IMR-90 (cell line): Measurements from ENCODE around the gene ZEB2. TPM values are rescaled to one million over a fixed set of nuclear protein-coding genes. Genes with fewer than 3 reads are reported as not detected.

Experiments
- ATAC-seq: fragments of 200-7000 bp; cut with Tn5 transposase; 2 replicates; pipeline ENCODE4 v1.9.1; 2020; ENCODE audit warnings: low read depth, mild to moderate bottlenecking, moderate library complexity
- BruUV-seq: library from RNA; stranded (reverse); fragments of 400-500 nt; replicated peaks from 2 replicates; lab custom pipeline; 2021; lab: Mats Ljungman, UMichigan
- CTCF ChIA-PET: fragments of 300-600 bp; formaldehyde crosslinking; extraction: SDS; loops from one replicate; lab custom pipeline; 2021; ENCODE audit warnings: antibody characterized with exemption; lab: Yijun Ruan, JAX
- POLR2A ChIA-PET: fragments of 300-600 bp; sonication (Branson Sonifier 250); formaldehyde crosslinking; loops from one replicate; lab custom pipeline; 2022; ENCODE audit warnings: antibody characterized with exemption; ENCODE audit not compliant: unreplicated experiment; lab: Charles Lee
- DNase-seq: peaks from one replicate; pipeline ENCODE4 v3.0.0; 2013
- H2AFZ ChIP-seq: replicated peaks from 2 replicates; pipeline ENCODE3; 2013; ENCODE audit warnings: low read length, mild to moderate bottlenecking; ENCODE audit not compliant: poor library complexity
- H2AK5ac ChIP-seq: 2 replicates; pipeline ENCODE4 v1.6.1; 2013; ENCODE audit warnings: low read depth, low read length, inconsistent platforms
- H2AK9ac ChIP-seq: replicated peaks from 2 replicates; pipeline ENCODE3; 2013; ENCODE audit warnings: mild to moderate bottlenecking, low read depth, low read length, moderate library complexity; ENCODE audit not compliant: poor library complexity
- H2BK120ac ChIP-seq: 2 replicates; pipeline ENCODE4 v1.6.1; 2013; ENCODE audit warnings: low read depth, low read length, inconsistent platforms
- H2BK15ac ChIP-seq: 3 replicates; pipeline ENCODE4 v1.6.1; 2013; ENCODE audit warnings: low read depth, low read length, inconsistent platforms
- H2BK20ac ChIP-seq: 2 replicates; pipeline ENCODE4 v1.6.1; 2013; ENCODE audit warnings: low read depth, mild to moderate bottlenecking, inconsistent platforms, low read length, moderate library complexity
- H2BK5ac ChIP-seq: 2 replicates; pipeline ENCODE4 v1.6.1; 2013; ENCODE audit warnings: mild to moderate bottlenecking, low read depth, low read length, inconsistent platforms; ENCODE audit not compliant: poor library complexity, severe bottlenecking
- H3K14ac ChIP-seq: replicated peaks from 2 replicates; pipeline ENCODE4 v1.6.1; 2013; ENCODE audit warnings: low read depth, low read length, inconsistent platforms
- H3K18ac ChIP-seq: 2 replicates; pipeline ENCODE4 v1.6.1; 2013; ENCODE audit warnings: low read depth, low read length, control low read depth
- H3K23ac ChIP-seq: 2 replicates; pipeline ENCODE4 v1.6.1; 2013; ENCODE audit warnings: low read depth, low read length, inconsistent platforms
- H3K27ac ChIP-seq: 2 replicates; pipeline ENCODE4 v1.5.1; 2013; ENCODE audit warnings: mild to moderate bottlenecking, control low read depth, low read length; ENCODE audit not compliant: insufficient read depth
- H3K27me3 ChIP-seq: 2 replicates; pipeline ENCODE4 v1.6.1; 2013; ENCODE audit warnings: low read length; ENCODE audit not compliant: control insufficient read depth, insufficient read depth
- H3K36me3 ChIP-seq: 2 replicates; pipeline ENCODE4 v1.6.1; 2013; ENCODE audit warnings: low read length, mixed read lengths; ENCODE audit not compliant: control insufficient read depth, insufficient read depth
- H3K4ac ChIP-seq: 2 replicates; pipeline ENCODE4 v1.6.1; 2013; ENCODE audit warnings: low read depth, low read length, inconsistent platforms
- H3K4me1 ChIP-seq: 2 replicates; pipeline ENCODE4 v1.6.1; 2013; ENCODE audit warnings: low read length, mixed read lengths; ENCODE audit not compliant: control insufficient read depth, insufficient read depth
- H3K4me2 ChIP-seq: 2 replicates; pipeline ENCODE4 v1.6.1; 2013; ENCODE audit warnings: low read depth, mild to moderate bottlenecking, control low read depth, low read length, moderate library complexity
- H3K4me3 ChIP-seq: 2 replicates; pipeline ENCODE4 v1.5.1; 2013; ENCODE audit warnings: low read depth, mild to moderate bottlenecking, control low read depth, low read length, moderate library complexity; ENCODE audit not compliant: insufficient read depth
- H3K56ac ChIP-seq: 2 replicates; pipeline ENCODE4 v1.6.1; 2013; ENCODE audit warnings: low read length, inconsistent platforms; ENCODE audit not compliant: insufficient read depth; ENCODE audit errors: extremely low read depth
- H3K79me1 ChIP-seq, 2 experiments: 2 replicates each; pipeline ENCODE4 v1.6.1; 2013; ENCODE audit warnings: low read length in 2 of 2, inconsistent platforms in 1 of 2, low read depth in 1 of 2
- H3K9ac ChIP-seq: 2 replicates; pipeline ENCODE4 v1.6.1; 2013; ENCODE audit warnings: low read depth, low read length, control low read depth
- H3K9me1 ChIP-seq: 2 replicates; pipeline ENCODE4 v1.6.1; 2013; ENCODE audit warnings: low read length, inconsistent platforms; ENCODE audit not compliant: insufficient read depth
- H3K9me3 ChIP-seq: 2 replicates; pipeline ENCODE4 v1.6.1; 2013; ENCODE audit warnings: low read length; ENCODE audit not compliant: control insufficient read depth, insufficient read depth
- H4K20me1 ChIP-seq: 2 replicates; pipeline ENCODE4 v1.6.1; 2013; ENCODE audit warnings: low read length, inconsistent platforms; ENCODE audit not compliant: insufficient read depth
- H4K5ac ChIP-seq: 2 replicates; pipeline ENCODE4 v1.6.1; 2013; ENCODE audit warnings: mild to moderate bottlenecking, low read depth, low read length, control low read depth
- H4K8ac ChIP-seq, 2 experiments: 2 replicates each; pipeline ENCODE4 v1.6.1; 2013; ENCODE audit warnings: low read depth in 2 of 2, low read length in 2 of 2, control low read depth in 1 of 2, inconsistent platforms in 1 of 2
- H4K91ac ChIP-seq: 2 replicates; pipeline ENCODE4 v1.6.1; 2013; ENCODE audit warnings: low read depth, low read length, inconsistent platforms; ENCODE audit not compliant: insufficient read depth
- FOS ChIP-seq: fragments of 150-350 bp; IDR thresholded peaks from 2 replicates; pipeline ENCODE4 v1.6.1; 2016; ENCODE audit warnings: low read depth, low read length
- MXI1 ChIP-seq: IDR thresholded peaks from 2 replicates; pipeline ENCODE4 v1.6.1; 2012; ENCODE audit warnings: low read depth, mild to moderate bottlenecking, low read length, moderate library complexity, borderline replicate concordance
- RCOR1 ChIP-seq: IDR thresholded peaks from 2 replicates; pipeline ENCODE4 v1.6.1; 2012; ENCODE audit warnings: mild to moderate bottlenecking, low read length, improper control_type of control experiment; ENCODE audit not compliant: insufficient replicate concordance
- WGBS, 2 experiments: methylation state at CpG; one replicate each; pipeline versions ENCODE4 v1.1.5 to v1.1.7; 2013; ENCODE audit warnings: missing lambda C conversion rate in 2 of 2; ENCODE audit not compliant: insufficient read length in 1 of 2; ENCODE audit errors: extremely low coverage in 2 of 2; 5-methylcytosine and 5-hydroxymethylcytosine counted together
- dilution Hi-C: fragments of 300-500 bp; cut with HindIII; formaldehyde crosslinking; loops from one replicate; pipeline ENCODE4 v1.14.3; 2018; ENCODE audit warnings: low sequenced_read_pairs; ENCODE audit not compliant: unreplicated experiment
- in situ Hi-C: fragments of 300-500 bp; cut with MboI; formaldehyde crosslinking; loops from 3 replicates; pipeline ENCODE4 v1.14.3; 2019; ENCODE audit warnings: low sequenced_read_pairs, inconsistent platforms, mixed read lengths
- intact Hi-C: fragments of 100-400 bp; cut with micrococcal nuclease; formaldehyde crosslinking; loops from 2 replicates; pipeline ENCODE4 v1.10.0; 2022
- polyA plus RNA-seq, 3 experiments: library from polyadenylated mRNA; depleted of rRNA; stranded (reverse); fragments of >200 nt; gene quantifications; 2 replicates each; pipeline ENCODE4 v1.2.3, GENCODE V29; 2012; ENCODE audit warnings: low replicate concordance in 1 of 3
- total RNA-seq: library from RNA; depleted of rRNA; stranded (reverse); fragments of >200 nt; gene quantifications from 2 replicates; pipeline ENCODE4 v1.2.3, GENCODE V29; 2012
- TF ChIP-seq, protein P1 (sequence below): conservative IDR thresholded peaks from 2 replicates; pipeline ENCODE4 v1.5.1; 2012; ENCODE audit warnings: mild to moderate bottlenecking, low read depth, low read length, improper control_type of control experiment

The ZEB2 gene
- total and polyA plus RNA-seq, 2 of the 4 experiments (the other 2 are of a cell fraction) = 22.4 to 50.9 TPM

GRCh38 chr2:144474017-144474416 is 45.9 kb downstream of the ZEB2 start:
- no peaks in the 10 kb centered on the region; the same call in none of the 2 replicates for H3K9me1 ChIP-seq
- no TSS peak for BruUV-seq
- H4K5ac ChIP-seq = no peak overlapping the region
- H3K4ac ChIP-seq = no peak overlapping the region; the same call in 1 of the 2 replicates
- H4K20me1 ChIP-seq = peaks cover 27% of the 10 kb centered on the region; the same call in 1 of the 2 replicates
- CTCF ChIA-PET = no interaction called here
- H2BK5ac ChIP-seq = no peak overlapping the region
- no peak overlapping the region for H2AK9ac ChIP-seq
- H3K9me3 ChIP-seq = no peaks in the 10 kb centered on the region
- no peak overlapping the region for H2AFZ ChIP-seq
- H3K23ac ChIP-seq = no peak overlapping the region
- peaks cover 12% of the 10 kb centered on the region for H3K4me1 ChIP-seq
- peaks cover 20 to 58% of the 10 kb centered on the region in 2 experiments for H3K79me1 ChIP-seq
- in situ Hi-C loops = no loop called here
- no peak overlapping the region for H3K18ac ChIP-seq
- ATAC-seq (no peak), DNase-seq (no peak)
- H2BK15ac ChIP-seq = no peak overlapping the region
- H4K8ac ChIP-seq = no peak overlapping the region
- no peak overlapping the region for H2BK120ac ChIP-seq
- no peak for TF ChIP-seq MXI1
- no peak for TF ChIP-seq FOS
- TF ChIP-seq, protein P1, sequence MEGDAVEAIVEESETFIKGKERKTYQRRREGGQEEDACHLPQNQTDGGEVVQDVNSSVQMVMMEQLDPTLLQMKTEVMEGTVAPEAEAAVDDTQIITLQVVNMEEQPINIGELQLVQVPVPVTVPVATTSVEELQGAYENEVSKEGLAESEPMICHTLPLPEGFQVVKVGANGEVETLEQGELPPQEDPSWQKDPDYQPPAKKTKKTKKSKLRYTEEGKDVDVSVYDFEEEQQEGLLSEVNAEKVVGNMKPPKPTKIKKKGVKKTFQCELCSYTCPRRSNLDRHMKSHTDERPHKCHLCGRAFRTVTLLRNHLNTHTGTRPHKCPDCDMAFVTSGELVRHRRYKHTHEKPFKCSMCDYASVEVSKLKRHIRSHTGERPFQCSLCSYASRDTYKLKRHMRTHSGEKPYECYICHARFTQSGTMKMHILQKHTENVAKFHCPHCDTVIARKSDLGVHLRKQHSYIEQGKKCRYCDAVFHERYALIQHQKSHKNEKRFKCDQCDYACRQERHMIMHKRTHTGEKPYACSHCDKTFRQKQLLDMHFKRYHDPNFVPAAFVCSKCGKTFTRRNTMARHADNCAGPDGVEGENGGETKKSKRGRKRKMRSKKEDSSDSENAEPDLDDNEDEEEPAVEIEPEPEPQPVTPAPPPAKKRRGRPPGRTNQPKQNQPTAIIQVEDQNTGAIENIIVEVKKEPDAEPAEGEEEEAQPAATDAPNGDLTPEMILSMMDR = no peak
- no peak for TF ChIP-seq RCOR1
- dilution Hi-C loops = no loop called here
- H2AK5ac ChIP-seq = peak overlapping the region; percentile 31; the same call in 1 of the 2 replicates
- no peak overlapping the region for H3K14ac ChIP-seq
- peaks cover 9% of the 10 kb centered on the region; the same call in 1 of the 2 replicates for H3K36me3 ChIP-seq
- no peak overlapping the region for H4K91ac ChIP-seq
- POLR2A ChIA-PET = no interaction called here
- H3K56ac ChIP-seq = no peak overlapping the region
- no peaks in the 10 kb centered on the region for H3K27me3 ChIP-seq
- H3K27ac ChIP-seq = no peak overlapping the region
- no peak overlapping the region for H3K9ac ChIP-seq
- H2BK20ac ChIP-seq = no peak overlapping the region
- H3K4me3 ChIP-seq = no peak overlapping the region
- no CpG with 5 or more reads among the region's 5 CpGs for WGBS, 2 experiments
- intact Hi-C loops = no loop called here
- no peak overlapping the region for H3K4me2 ChIP-seq
